Vagina (tissue), 2 donors: ENCODE results near the gene SFXN2. TPM values are rescaled to one million over a fixed set of nuclear protein-coding genes. Genes with fewer than 3 reads are reported as not detected.

Experiments
- DNase-seq, 2 donors: peaks; one replicate each; pipeline ENCODE4 v3.0.0-alpha.2; 2017; ENCODE audit errors: extremely low spot score in 2 of 2
- H3K27ac ChIP-seq: fragments of 200-600 bp; sonication (generic); one replicate; pipeline ENCODE4 v1.5.1; 2019
- H3K27me3 ChIP-seq: fragments of 200-600 bp; sonication (generic); one replicate; pipeline ENCODE4 v1.5.1; 2019
- H3K36me3 ChIP-seq, 2 donors: fragments of 200-600 bp; sonication (generic); one replicate each; pipeline ENCODE4 v1.5.1; 2017 to 2019
- H3K4me1 ChIP-seq: fragments of 200-600 bp; sonication (generic); one replicate; pipeline ENCODE4 v1.5.1; 2019
- H3K4me3 ChIP-seq, 2 donors: fragments of 200-600 bp; sonication (generic); 1 replicate in 1 of 2; 2 replicates in 1 of 2; pipeline ENCODE4 v1.5.1; 2016 to 2019
- H3K9me3 ChIP-seq: fragments of 200-600 bp; sonication (generic); one replicate; pipeline ENCODE4 v1.5.1; 2019
- POLR2A ChIP-seq, 2 donors: fragments of 450-650 bp; IDR thresholded peaks; one replicate each; pipeline ENCODE4 v1.6.1; 2017; ENCODE audit warnings: antibody characterized with exemption in 2 of 2, mild to moderate bottlenecking in 2 of 2, moderate library complexity in 2 of 2
- POLR2AphosphoS5 ChIP-seq, 2 donors: sonication (generic); formaldehyde crosslinking; IDR thresholded peaks; one replicate each; pipeline ENCODE4 v1.9.0; 2017; ENCODE audit warnings: antibody characterized with exemption in 2 of 2, mild to moderate bottlenecking in 2 of 2, low read depth in 1 of 2; ENCODE audit not compliant: insufficient read depth in 1 of 2
- intact Hi-C: fragments of 100-400 bp; cut with DNase I; formaldehyde crosslinking; loops from one replicate; pipeline ENCODE4 v1.15.1; 2023
- total RNA-seq: library from RNA; depleted of rRNA; stranded (reverse); fragments of >200 nt; gene quantifications from one replicate; pipeline ENCODE4 v1.2.3, GENCODE V29; 2016
- TF ChIP-seq, protein P1 (sequence below), 3 experiments: fragments of 450-650 bp in 2 of 3; fragments of 200-600 bp in 1 of 3; sonication (generic) in 1 of 3; IDR thresholded peaks; one replicate each; pipeline ENCODE4 v1.5.1; 2017 to 2019; ENCODE audit warnings: antibody characterized with exemption in 3 of 3, mild to moderate bottlenecking in 2 of 3, moderate library complexity in 2 of 3

Gene SFXN2
- total RNA-seq, 1 donor from 2014 or later: 6.4 TPM

DNA sequence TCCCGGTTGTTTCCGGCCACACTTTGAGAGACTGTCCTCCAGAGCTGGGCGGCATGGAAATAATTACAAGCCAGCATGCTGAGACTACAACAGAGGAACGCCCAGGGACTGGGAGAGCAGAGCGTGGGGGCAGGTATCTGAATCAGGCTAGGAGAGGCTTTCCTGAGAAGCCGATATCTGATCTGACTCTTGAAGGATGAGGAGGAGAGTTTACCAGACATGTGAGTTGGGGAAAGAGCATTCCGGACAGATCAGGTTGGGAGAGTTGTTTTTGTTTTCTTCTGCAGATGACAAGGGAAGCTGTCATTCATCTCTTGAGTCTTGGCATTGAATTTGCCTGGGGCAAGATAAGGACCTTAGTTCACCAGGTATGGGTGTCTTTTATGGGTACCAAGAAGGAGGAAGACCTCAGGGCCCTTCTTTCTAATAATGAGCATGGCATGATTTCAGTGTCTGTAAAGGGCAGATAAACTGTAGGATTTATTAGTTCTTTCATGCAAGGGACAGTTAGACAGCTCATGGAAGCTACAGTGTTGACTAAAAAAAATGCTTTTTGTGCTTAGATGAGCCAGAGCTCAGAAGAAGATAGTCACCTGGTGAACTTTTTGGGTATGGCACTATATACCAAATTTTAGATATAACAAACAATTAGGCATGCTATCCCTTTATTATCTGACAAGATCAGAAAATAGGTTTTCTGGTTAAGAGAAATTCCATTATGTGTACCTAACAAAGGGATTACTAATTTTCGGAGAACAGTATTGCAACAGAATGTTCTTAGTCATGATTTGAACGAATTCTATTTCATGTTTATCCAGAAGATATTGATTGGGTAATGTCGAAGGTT is 65.5 kb downstream of the SFXN2 start:
- H3K27me3 ChIP-seq: no peaks in the 10 kb centered on the region
- intact Hi-C loops: loop anchor here (5.0 kb wide), 1 partner anchor 38 kb away; the partner anchor contains the start of gene WBP1L
- H3K36me3 ChIP-seq: no peaks in the 10 kb centered on the region
- no peaks in the 10 kb centered on the region for H3K9me3 ChIP-seq
- H3K27ac ChIP-seq: peak overlapping the region; percentile 8
- TF ChIP-seq POLR2AphosphoS5 (IDR thresholded peaks at IDR 0.05; ENCODE audit: insufficient read depth in 1 of 2, low read depth in 1 of 2) (peak in 1 of 2 donors; percentile 7), POLR2A (IDR thresholded peaks at IDR 0.05) (no peak)
- TF ChIP-seq, protein P1, sequence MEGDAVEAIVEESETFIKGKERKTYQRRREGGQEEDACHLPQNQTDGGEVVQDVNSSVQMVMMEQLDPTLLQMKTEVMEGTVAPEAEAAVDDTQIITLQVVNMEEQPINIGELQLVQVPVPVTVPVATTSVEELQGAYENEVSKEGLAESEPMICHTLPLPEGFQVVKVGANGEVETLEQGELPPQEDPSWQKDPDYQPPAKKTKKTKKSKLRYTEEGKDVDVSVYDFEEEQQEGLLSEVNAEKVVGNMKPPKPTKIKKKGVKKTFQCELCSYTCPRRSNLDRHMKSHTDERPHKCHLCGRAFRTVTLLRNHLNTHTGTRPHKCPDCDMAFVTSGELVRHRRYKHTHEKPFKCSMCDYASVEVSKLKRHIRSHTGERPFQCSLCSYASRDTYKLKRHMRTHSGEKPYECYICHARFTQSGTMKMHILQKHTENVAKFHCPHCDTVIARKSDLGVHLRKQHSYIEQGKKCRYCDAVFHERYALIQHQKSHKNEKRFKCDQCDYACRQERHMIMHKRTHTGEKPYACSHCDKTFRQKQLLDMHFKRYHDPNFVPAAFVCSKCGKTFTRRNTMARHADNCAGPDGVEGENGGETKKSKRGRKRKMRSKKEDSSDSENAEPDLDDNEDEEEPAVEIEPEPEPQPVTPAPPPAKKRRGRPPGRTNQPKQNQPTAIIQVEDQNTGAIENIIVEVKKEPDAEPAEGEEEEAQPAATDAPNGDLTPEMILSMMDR (IDR thresholded peaks at IDR 0.05): no peak
- no peak for DNase-seq
- H3K4me1 ChIP-seq: peaks cover 100% of the 10 kb centered on the region
- no peak overlapping the region for H3K4me3 ChIP-seq

DNA sequence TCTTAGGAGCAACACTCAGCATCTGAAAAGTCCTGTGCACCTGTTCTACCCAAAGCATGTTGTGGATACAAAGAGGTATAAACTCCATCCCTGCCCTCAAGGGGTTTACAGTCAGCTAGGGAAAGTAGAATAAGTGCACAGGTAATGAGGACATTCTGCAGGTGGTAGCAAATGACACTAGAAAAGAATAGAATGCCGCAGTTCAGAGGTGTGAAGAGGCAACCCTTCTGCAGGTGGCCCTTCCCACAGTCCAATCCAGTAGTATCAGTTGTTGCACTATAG is 66.0 kb downstream of the SFXN2 start:
- Histone ChIP-seq H3K27me3 (no peaks in the 10 kb centered on the region), H3K27ac (peak overlapping the region; percentile 79), H3K4me3 (no peak overlapping the region), H3K36me3 (no peaks in the 10 kb centered on the region), H3K9me3 (no peaks in the 10 kb centered on the region), H3K4me1 (peaks cover 100% of the 10 kb centered on the region)
- intact Hi-C loops: no loop called here
- TF ChIP-seq POLR2AphosphoS5 (IDR thresholded peaks at IDR 0.05; ENCODE audit: insufficient read depth in 1 of 2, low read depth in 1 of 2) (no peak), POLR2A (IDR thresholded peaks at IDR 0.05) (no peak)
- TF ChIP-seq, protein P1 (IDR thresholded peaks at IDR 0.05): no peak
- no peak for DNase-seq

DNA sequence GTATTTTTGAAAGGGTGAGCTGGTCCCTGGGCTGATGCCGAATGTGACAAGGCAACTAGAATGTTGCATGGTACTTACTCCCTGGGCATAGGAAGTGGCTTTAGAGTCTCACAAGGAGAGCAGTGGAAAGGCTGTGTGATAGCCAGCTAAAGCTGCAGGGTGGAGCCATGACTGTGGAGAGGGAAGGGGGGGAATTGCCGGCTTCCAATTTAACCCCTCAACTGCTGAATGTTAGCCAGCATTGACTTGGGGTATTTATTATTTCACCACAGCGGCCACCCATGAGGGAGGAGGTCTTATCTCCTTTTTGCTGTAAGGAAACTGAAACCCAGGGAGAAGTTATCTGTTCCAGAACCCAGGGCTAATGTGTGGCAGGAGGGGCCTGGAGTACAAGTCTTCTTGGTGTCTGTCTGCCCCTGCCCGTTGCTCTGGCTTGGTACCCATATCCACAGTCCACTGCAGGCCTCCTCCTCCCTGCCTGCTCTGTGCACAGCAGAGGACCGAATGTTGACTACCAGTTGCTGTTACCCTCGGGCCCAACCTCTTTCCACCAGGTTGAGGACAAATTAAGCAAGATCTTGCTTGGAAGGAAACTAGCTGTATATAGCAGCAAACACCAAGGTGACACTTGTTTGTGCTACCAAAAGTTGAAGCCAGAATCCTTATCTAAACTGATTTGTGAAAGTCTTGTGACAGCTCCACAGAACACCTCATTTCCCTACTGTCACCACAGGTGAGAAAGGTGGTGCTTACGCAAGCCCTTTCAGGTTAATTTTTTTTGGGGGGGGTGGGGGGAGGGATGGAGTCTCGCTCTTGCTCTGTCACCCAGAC is 66.9 kb downstream of the SFXN2 start:
- H3K4me1 ChIP-seq: peaks cover 100% of the 10 kb centered on the region
- no peak overlapping the region for H3K4me3 ChIP-seq

DNA sequence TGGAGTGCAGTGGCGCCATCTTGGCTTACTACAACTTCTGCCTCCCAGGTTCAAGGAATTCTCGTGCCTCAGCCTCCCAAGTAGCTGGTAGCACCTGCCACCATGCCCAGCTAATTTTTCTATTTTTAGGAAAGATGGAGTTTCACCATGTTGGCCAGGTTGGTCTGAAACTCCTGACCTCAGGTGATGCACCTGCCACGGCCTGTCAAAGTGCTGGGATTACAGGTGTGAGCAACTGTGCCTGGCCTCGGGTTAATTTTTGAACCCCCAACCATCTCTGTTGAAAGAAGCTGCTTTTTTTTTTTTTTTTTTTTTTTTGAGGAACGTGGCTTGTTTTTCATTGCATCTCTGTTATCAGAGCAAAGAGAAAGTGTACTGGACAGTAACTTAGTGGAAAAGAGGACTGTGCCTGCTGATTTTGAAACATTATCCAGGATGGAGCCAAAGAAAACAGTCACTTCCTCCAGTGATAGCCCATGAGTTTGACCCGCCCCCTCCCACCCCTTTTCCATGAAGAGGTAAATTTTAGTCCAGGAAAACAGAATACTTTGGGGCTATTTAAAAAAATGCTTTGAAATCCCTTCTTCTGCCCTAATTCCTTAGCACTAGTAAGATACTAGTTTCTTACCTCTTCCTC is 67.6 kb downstream of the SFXN2 start:
- Histone ChIP-seq H3K4me3 (no peak overlapping the region), H3K9me3 (no peaks in the 10 kb centered on the region), H3K27me3 (no peaks in the 10 kb centered on the region), H3K4me1 (peaks cover 100% of the 10 kb centered on the region), H3K27ac (peak overlapping the region; percentile 79), H3K36me3 (no peaks in the 10 kb centered on the region)
- no peak for TF ChIP-seq POLR2AphosphoS5 (IDR thresholded peaks at IDR 0.05; ENCODE audit: insufficient read depth in 1 of 2, low read depth in 1 of 2)
- TF ChIP-seq POLR2A (IDR thresholded peaks at IDR 0.05): no peak
- TF ChIP-seq, protein P1 (IDR thresholded peaks at IDR 0.05): no peak
- intact Hi-C loops: no loop called here
- DNase-seq: no peak

More for the DNA sequence above, 66.9 kb downstream of the SFXN2 start:
- TF ChIP-seq, protein P1 (IDR thresholded peaks at IDR 0.05): no peak
- no peak for TF ChIP-seq POLR2AphosphoS5 (IDR thresholded peaks at IDR 0.05; ENCODE audit: insufficient read depth in 1 of 2, low read depth in 1 of 2)
- no peak for TF ChIP-seq POLR2A (IDR thresholded peaks at IDR 0.05)
- H3K9me3 ChIP-seq: no peaks in the 10 kb centered on the region
- H3K27me3 ChIP-seq: no peaks in the 10 kb centered on the region
- H3K27ac ChIP-seq: peak overlapping the region; percentile 79
- intact Hi-C loops: no loop called here
- H3K36me3 ChIP-seq: no peaks in the 10 kb centered on the region
- DNase-seq: no peak
